H1 (cell line): ENCODE results near the gene GNAT1. TPM values are rescaled to one million over a fixed set of nuclear protein-coding genes. Genes with fewer than 3 reads are reported as not detected.

Source experiments
- CTCF ChIA-PET: fragments of 300-600 bp; sonication (Branson Sonifier 250); formaldehyde crosslinking; loops from one replicate; lab custom pipeline; 2021; ENCODE audit not compliant: partially characterized antibody; lab: Charles Lee
- POLR2A ChIA-PET: fragments of 300-600 bp; sonication (Branson Sonifier 250); formaldehyde crosslinking; loops from one replicate; lab custom pipeline; 2021; ENCODE audit warnings: inconsistent platforms; ENCODE audit not compliant: partially characterized antibody; lab: Charles Lee
- DNase-seq, 2 experiments: peaks; one replicate each; pipeline versions ENCODE4 v3.0.0 to v3.0.0-alpha.2; 2010 to 2022; ENCODE audit warnings: low spot score in 2 of 2, low read depth in 1 of 2, mixed read lengths in 1 of 2
- FAIRE-seq: peaks from 2 replicates; lab custom pipeline; 2011; peaks lifted over from hg19 to GRCh38; lab: Jason Lieb, UNC
- H2AFZ ChIP-seq: 2 replicates; pipeline ENCODE4 v1.8.1; 2012; ENCODE audit warnings: low read length, inconsistent platforms
- H2AK5ac ChIP-seq: 2 replicates; pipeline ENCODE4 v1.6.1; 2013; ENCODE audit warnings: low read depth, low read length
- H2BK120ac ChIP-seq: replicated peaks from 2 replicates; pipeline ENCODE3; 2013; ENCODE audit warnings: low read depth, low read length, inconsistent platforms
- H2BK12ac ChIP-seq: 2 replicates; pipeline ENCODE4 v1.6.1; 2013; ENCODE audit warnings: low read depth, low read length
- H2BK15ac ChIP-seq: 2 replicates; pipeline ENCODE4 v1.6.1; 2013; ENCODE audit warnings: low read length
- H2BK20ac ChIP-seq: 2 replicates; pipeline ENCODE4 v1.6.1; 2013; ENCODE audit warnings: low read length
- H2BK5ac ChIP-seq: 2 replicates; pipeline ENCODE4 v1.6.1; 2013; ENCODE audit warnings: low read depth, low read length
- H3K14ac ChIP-seq: 2 replicates; pipeline ENCODE4 v1.6.1; 2013; ENCODE audit warnings: inconsistent platforms; ENCODE audit not compliant: insufficient read length
- H3K18ac ChIP-seq: 2 replicates; pipeline ENCODE4 v1.6.1; 2013; ENCODE audit warnings: low read length; ENCODE audit errors: extremely low read depth
- H3K23ac ChIP-seq: 2 replicates; pipeline ENCODE4 v1.6.1; 2013; ENCODE audit warnings: inconsistent platforms; ENCODE audit not compliant: insufficient read length
- H3K23me2 ChIP-seq: 2 replicates; pipeline ENCODE4 v1.6.1; 2013; ENCODE audit warnings: low read depth, low read length
- H3K27ac ChIP-seq: 2 replicates; pipeline ENCODE4 v1.6.1; 2011; ENCODE audit warnings: low read depth, low read length, inconsistent platforms
- H3K27me3 ChIP-seq, 4 experiments: replicated peaks in 1 of 4; 1 replicate in 1 of 4; 2 replicates in 3 of 4; pipeline versions ENCODE4 v1.6.1 to v1.8.1; 2011 to 2013; ENCODE audit warnings: low read length in 3 of 4, mild to moderate bottlenecking in 3 of 4, inconsistent platforms in 2 of 4, mixed read lengths in 2 of 4, moderate library complexity in 1 of 4; ENCODE audit not compliant: control insufficient read depth in 3 of 4, insufficient read depth in 3 of 4; ENCODE audit errors: extremely low read depth in 1 of 4
- H3K36me3 ChIP-seq, 4 experiments: 2 replicates each; pipeline versions ENCODE4 v1.6.1 to v1.8.1; 2011 to 2013; ENCODE audit warnings: mild to moderate bottlenecking in 4 of 4, low read length in 3 of 4, moderate library complexity in 2 of 4, control low read depth in 1 of 4, inconsistent platforms in 1 of 4; ENCODE audit not compliant: insufficient read depth in 4 of 4, control insufficient read depth in 2 of 4
- H3K4ac ChIP-seq: replicated peaks from 2 replicates; pipeline ENCODE3; 2013; ENCODE audit warnings: low read length, low read depth, mixed read lengths, inconsistent platforms; ENCODE audit not compliant: insufficient read length
- H3K4me1 ChIP-seq, 4 experiments: replicated peaks in 1 of 4; 1 replicate in 1 of 4; 2 replicates in 3 of 4; pipeline versions ENCODE4 v1.6.1 to v1.8.1; 2011 to 2013; ENCODE audit warnings: low read length in 3 of 4, inconsistent platforms in 2 of 4, mixed read lengths in 1 of 4; ENCODE audit not compliant: insufficient read depth in 4 of 4, control insufficient read depth in 3 of 4
- H3K4me2 ChIP-seq, 2 experiments: 2 replicates each; pipeline versions ENCODE4 v1.6.1 to v1.8.1; 2011 to 2013; ENCODE audit warnings: low read depth in 2 of 2, low read length in 2 of 2, control low read depth in 1 of 2, inconsistent platforms in 1 of 2, mild to moderate bottlenecking in 1 of 2; ENCODE audit not compliant: insufficient read depth in 1 of 2
- H3K4me3 ChIP-seq, 4 experiments: fragments of 200-600, 300-600 bp in 1 of 4; sonication (generic), shearing (Covaris generic), sonication (Bioruptor Twin) in 1 of 4; 2 replicates each; pipeline versions ENCODE4 v1.5.1 to v1.8.1; 2011 to 2016; ENCODE audit warnings: low read length in 4 of 4, low read depth in 3 of 4, control low read depth in 2 of 4, inconsistent platforms in 2 of 4, mild to moderate bottlenecking in 2 of 4, mixed read lengths in 1 of 4, moderate library complexity in 1 of 4; ENCODE audit not compliant: insufficient read depth in 2 of 4; ENCODE audit errors: extremely low read depth in 1 of 4
- H3K56ac ChIP-seq: replicated peaks from 2 replicates; pipeline ENCODE3; 2013; ENCODE audit warnings: low read depth, mild to moderate bottlenecking, mixed read lengths, low read length, inconsistent platforms; ENCODE audit not compliant: insufficient read length
- H3K79me1 ChIP-seq: 2 replicates; pipeline ENCODE4 v1.6.1; 2013; ENCODE audit warnings: low read depth, low read length, control low read depth
- H3K79me2 ChIP-seq, 2 experiments: 2 replicates each; pipeline versions ENCODE4 v1.6.1 to v1.8.1; 2012 to 2013; ENCODE audit warnings: low read length in 2 of 2, mild to moderate bottlenecking in 2 of 2, inconsistent platforms in 1 of 2; ENCODE audit not compliant: insufficient read depth in 2 of 2, control insufficient read depth in 1 of 2
- H3K9ac ChIP-seq, 4 experiments: replicated peaks in 1 of 4; 1 replicate in 1 of 4; 2 replicates in 3 of 4; pipeline versions ENCODE4 v1.6.1 to v1.8.1; 2011 to 2013; ENCODE audit warnings: low read depth in 3 of 4, low read length in 3 of 4, control low read depth in 2 of 4, mild to moderate bottlenecking in 2 of 4, moderate library complexity in 2 of 4, inconsistent platforms in 1 of 4; ENCODE audit errors: extremely low read depth in 1 of 4
- H3K9me3 ChIP-seq, 2 experiments: 2 replicates each; pipeline versions ENCODE4 v1.6.1 to v1.8.1; 2012 to 2013; ENCODE audit warnings: mild to moderate bottlenecking in 2 of 2, moderate library complexity in 2 of 2, control low read depth in 1 of 2, inconsistent platforms in 1 of 2, low read depth in 1 of 2, low read length in 1 of 2, mixed read lengths in 1 of 2; ENCODE audit not compliant: insufficient read depth in 2 of 2
- H4K20me1 ChIP-seq, 2 experiments: replicated peaks in 1 of 2; 2 replicates each; pipeline versions ENCODE3 to v1.8.1; 2011 to 2013; ENCODE audit warnings: inconsistent platforms in 2 of 2, low read length in 2 of 2, mild to moderate bottlenecking in 1 of 2; ENCODE audit not compliant: insufficient read depth in 2 of 2, control insufficient read depth in 1 of 2
- H4K5ac ChIP-seq: 2 replicates; pipeline ENCODE4 v1.6.1; 2013; ENCODE audit warnings: low read length, low read depth, mixed read lengths, inconsistent platforms; ENCODE audit not compliant: insufficient read length
- H4K8ac ChIP-seq: 2 replicates; pipeline ENCODE4 v1.8.0; 2013; ENCODE audit warnings: mild to moderate bottlenecking, moderate library complexity, low read length, inconsistent platforms; ENCODE audit not compliant: insufficient read depth; ENCODE audit errors: extremely low read depth
- H4K91ac ChIP-seq: replicated peaks from 2 replicates; pipeline ENCODE3; 2013; ENCODE audit warnings: low read length, mixed read lengths, inconsistent platforms; ENCODE audit not compliant: insufficient read length
- POLR2A ChIP-seq, 2 experiments: IDR thresholded peaks; 1 replicate in 1 of 2; 2 replicates in 1 of 2; pipeline ENCODE4 v1.6.1; 2011; ENCODE audit warnings: low read depth in 2 of 2, low read length in 2 of 2, mild to moderate bottlenecking in 2 of 2; ENCODE audit errors: control extremely low read depth in 1 of 2
- WGBS, 2 experiments: shearing (Covaris generic) in 1 of 2; methylation state at CpG; one replicate each; pipeline versions ENCODE4 v1.1.6 to v1.1.7; 2013 to 2015; ENCODE audit warnings: low lambda C conversion rate in 2 of 2, mixed read lengths in 2 of 2, inconsistent platforms in 1 of 2, low coverage in 1 of 2, missing lambda C conversion rate in 1 of 2; ENCODE audit not compliant: insufficient replicate concordance in 2 of 2, insufficient coverage in 1 of 2, insufficient read length in 1 of 2; ENCODE audit errors: extremely low coverage in 1 of 2, missing lambda C conversion rate in 1 of 2; 5-methylcytosine and 5-hydroxymethylcytosine counted together
- polyA plus RNA-seq, 7 experiments: library from polyadenylated mRNA; depleted of rRNA in 3 of 7; stranded (reverse) in 5 of 7; unstranded in 2 of 7; fragments of >200 nt in 5 of 7; fragments of 200-250 nt in 2 of 7; gene quantifications; 1 replicate in 5 of 7; 2 replicates in 1 of 7; 4 replicates in 1 of 7; pipeline versions ENCODE4 v1.2.1 to v1.2.3, GENCODE V29; 2011 to 2013; ENCODE audit warnings: missing spikeins in 2 of 7, mixed read lengths in 2 of 7
- total RNA-seq: library from RNA; stranded (reverse); fragmentation: NEBNext Ultra II Directional; extraction: Animal tissue kit (Norgen Biotek cat#: 25700); gene quantifications from 2 replicates; pipeline ENCODE4 v1.2.1, GENCODE V29; 2021

GNAT1 gene
- total and polyA plus RNA-seq, 2 of the 8 experiments (the other 6 are each of a cell fraction or from before 2014, with no cell fraction given): 0.08 TPM; not detected in 1

DNA sequence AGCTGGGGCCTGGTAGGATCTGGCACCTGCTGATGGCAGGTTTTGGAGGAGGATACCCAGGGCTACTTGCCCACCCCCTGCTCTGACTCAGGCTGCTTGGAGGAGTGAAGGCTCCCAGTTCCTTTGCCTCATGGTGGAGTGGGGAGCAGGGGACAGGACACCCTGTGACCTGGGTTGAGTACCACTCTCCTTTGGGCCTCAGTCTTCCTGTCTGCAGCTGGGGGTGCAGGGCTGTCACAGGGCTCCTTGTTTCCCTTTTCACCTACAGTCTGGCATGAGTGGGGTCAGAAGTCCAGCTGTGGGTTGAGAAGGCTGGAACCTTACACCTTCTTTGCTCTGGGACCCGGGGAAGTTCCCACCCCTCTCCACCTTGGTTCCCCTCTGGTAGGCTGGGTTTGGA is 21.6 kb upstream of the GNAT1 start:
- no peak overlapping the region for H2BK20ac ChIP-seq
- H4K20me1 ChIP-seq: peaks cover 6 to 17% of the 10 kb centered on the region in 2 experiments
- TF ChIP-seq POLR2A (IDR thresholded peaks at IDR 0.05; ENCODE audit: control extremely low read depth in 1 of 2, low read depth in 2 of 2, low read length in 2 of 2): no peak
- H3K18ac ChIP-seq: no peak overlapping the region
- no peak overlapping the region for H4K5ac ChIP-seq
- no peak overlapping the region for H3K4ac ChIP-seq
- POLR2A ChIA-PET: interaction anchor here (1.0 to 7.2 kb wide), 4 partner anchors 14 to 49 kb away, joined by 3 to 34 read pairs (median 4); no protein-coding TSS in a partner anchor
- H2BK5ac ChIP-seq: no peak overlapping the region
- H3K9ac ChIP-seq: no peak overlapping the region
- no peak overlapping the region for H2AK5ac ChIP-seq
- no peak overlapping the region for H3K56ac ChIP-seq
- CTCF ChIA-PET: interaction anchor here (0.7 to 25.0 kb wide), 6 partner anchors 13 to 51 kb away, joined by 3 to 299 read pairs (median 16); partner anchors contain the start of gene GNAT1
- no peak overlapping the region for H3K14ac ChIP-seq
- H3K23ac ChIP-seq: no peak overlapping the region
- no peak overlapping the region for H3K27ac ChIP-seq
- DNase-seq: no peak
- H3K4me1 ChIP-seq: peaks cover 0 to 28% (median 20%) of the 10 kb centered on the region in 4 experiments; a peak in 6 of 7 replicates
- H3K4me3 ChIP-seq: no peak overlapping the region
- no peak overlapping the region for H3K4me2 ChIP-seq
- FAIRE-seq: no peak
- H2BK15ac ChIP-seq: no peak overlapping the region
- H2BK120ac ChIP-seq: no peak overlapping the region
- no peaks in the 10 kb centered on the region for H3K27me3 ChIP-seq
- H2BK12ac ChIP-seq: no peak overlapping the region
- peaks cover under 1 to 13% (median 5%) of the 10 kb centered on the region in 4 experiments; a peak in 5 of 8 replicates for H3K36me3 ChIP-seq
- no peaks in the 10 kb centered on the region for H3K23me2 ChIP-seq
- no peak overlapping the region for H2AFZ ChIP-seq
- H3K79me2 ChIP-seq: peaks cover 0 to 13% of the 10 kb centered on the region in 2 experiments; a peak in 1 of 4 replicates
- 91% methylated on average over 1 of the region's 1 CpG; no CpG with 5 or more reads in 1 of the 2 experiments for WGBS, 2 experiments
- peaks cover 19% of the 10 kb centered on the region for H3K79me1 ChIP-seq
- H4K91ac ChIP-seq: no peak overlapping the region
- no peaks in the 10 kb centered on the region for H3K9me3 ChIP-seq
- no peak overlapping the region for H4K8ac ChIP-seq
